Peyer's patch (tissue), 4 donors: ENCODE measurements around the gene MIB1. TPM values are rescaled to one million over a fixed set of nuclear protein-coding genes. Genes with fewer than 3 reads are reported as not detected.
A peak's percentile ranks its signal among the peaks of the same experiment; 100 is the strongest.

ENCODE experiments used
- DNase-seq, 3 donors: peaks; one replicate each; pipeline ENCODE4 v3.0.0-alpha.2; 2017 to 2019
- H3K27ac ChIP-seq, 4 donors: fragments of 200-600 bp; sonication (generic); one replicate each; pipeline ENCODE4 v1.5.1; 2016 to 2019
- H3K27me3 ChIP-seq, 2 donors: fragments of 200-600 bp; sonication (generic); one replicate each; pipeline ENCODE4 v1.5.1; 2019
- H3K36me3 ChIP-seq, 3 donors: fragments of 200-600 bp; sonication (generic); one replicate each; pipeline ENCODE4 v1.5.1; 2016 to 2019
- H3K4me1 ChIP-seq, 4 donors: fragments of 200-600 bp; sonication (generic); one replicate each; pipeline ENCODE4 v1.5.1; 2016 to 2019
- H3K4me3 ChIP-seq, 4 donors: fragments of 200-600 bp; sonication (generic); 1 replicate in 3 of 4; 2 replicates in 1 of 4; pipeline ENCODE4 v1.5.1; 2016 to 2019; ENCODE audit warnings: mild to moderate bottlenecking in 1 of 4
- H3K9me3 ChIP-seq, 4 donors: fragments of 200-600 bp; sonication (generic); one replicate each; pipeline ENCODE4 v1.5.1; 2016 to 2019; ENCODE audit warnings: mild to moderate bottlenecking in 1 of 4
- POLR2A ChIP-seq, 2 donors: fragments of 450-650 bp; IDR thresholded peaks; one replicate each; pipeline ENCODE4 v1.5.1; 2017; ENCODE audit warnings: antibody characterized with exemption in 2 of 2, mild to moderate bottlenecking in 2 of 2, moderate library complexity in 2 of 2
- total RNA-seq, 4 donors: library from RNA; depleted of rRNA; stranded (reverse); fragments of >200 nt; gene quantifications; one replicate each; pipeline ENCODE4 v1.1.0, GENCODE V29; 2016
- TF ChIP-seq, protein P1 (sequence below), 6 experiments: fragments of 450-650 bp in 4 of 6; fragments of 200-600 bp in 2 of 6; sonication (generic) in 1 of 6; IDR thresholded peaks; one replicate each; pipeline ENCODE4 v1.5.1; 2017 to 2019; ENCODE audit warnings: antibody characterized with exemption in 6 of 6, mild to moderate bottlenecking in 3 of 6, moderate library complexity in 1 of 6

Gene MIB1
- total RNA-seq, 4 donors from 2014 or later: 13.8 to 47.0 (median 18.3) TPM

DNA sequence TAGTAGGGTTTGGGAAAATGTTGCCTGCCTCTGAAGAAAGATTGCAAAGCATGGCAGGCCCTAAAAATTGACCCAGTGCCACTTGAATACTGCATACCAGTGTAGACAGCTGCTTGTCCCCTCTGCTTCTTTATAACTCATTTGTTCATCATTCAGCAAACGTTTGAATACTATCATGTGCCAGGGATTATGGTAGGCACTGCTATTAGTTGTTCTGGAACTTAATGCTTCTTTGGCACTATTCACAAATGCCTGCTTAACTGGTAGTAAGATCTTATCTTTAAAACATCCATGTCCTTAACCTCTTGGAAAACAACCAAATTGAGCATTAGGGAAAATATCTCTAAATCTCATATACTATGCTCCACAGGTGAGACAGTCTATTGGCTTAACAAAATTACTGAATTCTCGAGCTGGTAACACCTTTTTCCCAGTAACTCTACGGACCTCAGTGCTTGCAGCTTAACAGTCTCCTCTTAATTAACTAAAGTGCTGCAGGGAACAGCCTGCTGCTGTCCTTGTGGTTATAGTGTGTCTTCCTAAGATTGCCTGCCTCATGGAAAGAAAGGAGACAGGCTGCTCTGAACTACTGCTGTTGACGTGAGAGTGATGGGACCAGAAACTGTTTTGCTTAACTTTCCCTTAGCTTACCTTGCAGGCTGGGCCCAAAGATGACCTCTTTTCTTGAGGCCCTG lies 93.2 kb downstream of the MIB1 start:
- H3K4me3 ChIP-seq: no peak overlapping the region
- H3K9me3 ChIP-seq: no peaks in the 10 kb centered on the region
- no peak for DNase-seq
- H3K27ac ChIP-seq: no peak overlapping the region
- peaks cover 0 to 6% (median 0%) of the 10 kb centered on the region in 3 donors for H3K36me3 ChIP-seq
- TF ChIP-seq POLR2A (IDR thresholded peaks at IDR 0.05): no peak
- TF ChIP-seq, protein P1, sequence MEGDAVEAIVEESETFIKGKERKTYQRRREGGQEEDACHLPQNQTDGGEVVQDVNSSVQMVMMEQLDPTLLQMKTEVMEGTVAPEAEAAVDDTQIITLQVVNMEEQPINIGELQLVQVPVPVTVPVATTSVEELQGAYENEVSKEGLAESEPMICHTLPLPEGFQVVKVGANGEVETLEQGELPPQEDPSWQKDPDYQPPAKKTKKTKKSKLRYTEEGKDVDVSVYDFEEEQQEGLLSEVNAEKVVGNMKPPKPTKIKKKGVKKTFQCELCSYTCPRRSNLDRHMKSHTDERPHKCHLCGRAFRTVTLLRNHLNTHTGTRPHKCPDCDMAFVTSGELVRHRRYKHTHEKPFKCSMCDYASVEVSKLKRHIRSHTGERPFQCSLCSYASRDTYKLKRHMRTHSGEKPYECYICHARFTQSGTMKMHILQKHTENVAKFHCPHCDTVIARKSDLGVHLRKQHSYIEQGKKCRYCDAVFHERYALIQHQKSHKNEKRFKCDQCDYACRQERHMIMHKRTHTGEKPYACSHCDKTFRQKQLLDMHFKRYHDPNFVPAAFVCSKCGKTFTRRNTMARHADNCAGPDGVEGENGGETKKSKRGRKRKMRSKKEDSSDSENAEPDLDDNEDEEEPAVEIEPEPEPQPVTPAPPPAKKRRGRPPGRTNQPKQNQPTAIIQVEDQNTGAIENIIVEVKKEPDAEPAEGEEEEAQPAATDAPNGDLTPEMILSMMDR (IDR thresholded peaks at IDR 0.05): no peak
- no peaks in the 10 kb centered on the region for H3K27me3 ChIP-seq
- no peaks in the 10 kb centered on the region for H3K4me1 ChIP-seq

DNA sequence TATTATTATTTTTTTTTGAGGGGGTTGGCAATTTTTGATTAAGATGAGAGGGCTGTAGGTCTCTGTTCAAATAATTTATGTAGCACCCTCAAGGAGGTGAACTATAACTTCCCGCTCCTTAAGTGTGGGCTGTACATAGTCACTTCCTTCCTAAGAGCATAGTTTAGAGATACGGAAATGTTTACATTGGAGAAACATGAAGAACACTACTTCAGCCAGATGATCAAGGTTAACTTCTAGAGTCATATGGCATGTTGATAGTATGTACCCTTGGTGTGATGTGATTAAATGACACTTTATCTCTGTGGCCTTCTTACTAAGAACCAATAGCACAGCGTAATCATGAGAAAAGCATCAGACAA lies 93.7 kb downstream of the MIB1 start:
- TF ChIP-seq, protein P1 (IDR thresholded peaks at IDR 0.05): no peak
- TF ChIP-seq POLR2A (IDR thresholded peaks at IDR 0.05): no peak

DNA sequence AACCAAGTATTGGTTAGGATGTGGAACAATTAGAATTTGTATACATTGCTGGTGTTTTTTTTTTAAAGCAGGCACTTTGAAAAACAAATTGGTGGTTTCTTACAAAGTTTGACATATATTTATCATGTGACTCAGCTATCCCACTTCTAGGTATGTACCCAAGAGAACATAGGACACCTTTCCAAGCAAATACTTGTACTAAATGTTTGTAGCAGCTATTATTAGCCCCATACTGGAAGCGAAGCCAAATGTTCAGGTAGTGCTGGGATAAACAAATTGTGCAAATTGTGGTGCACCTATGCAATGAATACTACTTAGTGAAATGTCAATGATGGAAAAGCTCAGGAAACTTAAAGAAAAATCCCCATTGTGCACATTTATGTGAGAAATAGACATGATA lies 101.0 kb downstream of the MIB1 start:
- H3K27me3 ChIP-seq: no peaks in the 10 kb centered on the region
- H3K27ac ChIP-seq: no peak overlapping the region
- H3K36me3 ChIP-seq: peaks cover 0 to 50% (median 0%) of the 10 kb centered on the region in 3 donors
- no peak overlapping the region for H3K4me3 ChIP-seq
- no peaks in the 10 kb centered on the region for H3K4me1 ChIP-seq
- no peaks in the 10 kb centered on the region for H3K9me3 ChIP-seq
- TF ChIP-seq, protein P1 (IDR thresholded peaks at IDR 0.05): no peak
- no peak for TF ChIP-seq POLR2A (IDR thresholded peaks at IDR 0.05)
- no peak for DNase-seq

More for the DNA sequence above, 93.7 kb downstream of the MIB1 start:
- no peak overlapping the region for H3K4me3 ChIP-seq
- H3K4me1 ChIP-seq: no peaks in the 10 kb centered on the region
- H3K27me3 ChIP-seq: no peaks in the 10 kb centered on the region
- DNase-seq: no peak
- peaks cover 0 to 11% (median 0%) of the 10 kb centered on the region in 3 donors for H3K36me3 ChIP-seq
- H3K27ac ChIP-seq: no peak overlapping the region
- H3K9me3 ChIP-seq: no peaks in the 10 kb centered on the region

DNA sequence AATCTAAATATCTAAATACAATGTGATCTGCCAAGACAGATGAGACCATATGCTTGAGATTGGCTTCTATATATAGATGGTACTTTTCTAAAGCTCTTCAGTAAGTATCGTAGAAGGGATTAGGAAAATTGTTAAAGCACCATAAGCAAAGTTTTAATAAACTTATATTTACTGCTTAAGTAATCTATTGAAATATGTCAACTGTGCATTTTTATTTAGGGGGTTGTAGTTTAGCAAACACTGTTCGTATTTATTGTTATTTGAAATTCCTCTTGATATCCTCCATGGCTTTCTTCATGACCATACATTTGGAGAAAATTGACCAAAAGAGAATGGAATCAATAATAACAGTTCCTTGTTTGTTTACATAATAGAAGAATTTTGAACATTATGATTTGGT lies 102.7 kb downstream of the MIB1 start:
- Histone ChIP-seq H3K27me3 (no peaks in the 10 kb centered on the region), H3K36me3 (peaks cover 0 to 63% (median 0%) of the 10 kb centered on the region in 3 donors), H3K4me1 (no peaks in the 10 kb centered on the region), H3K4me3 (no peak overlapping the region), H3K9me3 (no peaks in the 10 kb centered on the region), H3K27ac (no peak overlapping the region)
- DNase-seq: no peak
- TF ChIP-seq POLR2A (IDR thresholded peaks at IDR 0.05): no peak
- TF ChIP-seq, protein P1 (IDR thresholded peaks at IDR 0.05): no peak

DNA sequence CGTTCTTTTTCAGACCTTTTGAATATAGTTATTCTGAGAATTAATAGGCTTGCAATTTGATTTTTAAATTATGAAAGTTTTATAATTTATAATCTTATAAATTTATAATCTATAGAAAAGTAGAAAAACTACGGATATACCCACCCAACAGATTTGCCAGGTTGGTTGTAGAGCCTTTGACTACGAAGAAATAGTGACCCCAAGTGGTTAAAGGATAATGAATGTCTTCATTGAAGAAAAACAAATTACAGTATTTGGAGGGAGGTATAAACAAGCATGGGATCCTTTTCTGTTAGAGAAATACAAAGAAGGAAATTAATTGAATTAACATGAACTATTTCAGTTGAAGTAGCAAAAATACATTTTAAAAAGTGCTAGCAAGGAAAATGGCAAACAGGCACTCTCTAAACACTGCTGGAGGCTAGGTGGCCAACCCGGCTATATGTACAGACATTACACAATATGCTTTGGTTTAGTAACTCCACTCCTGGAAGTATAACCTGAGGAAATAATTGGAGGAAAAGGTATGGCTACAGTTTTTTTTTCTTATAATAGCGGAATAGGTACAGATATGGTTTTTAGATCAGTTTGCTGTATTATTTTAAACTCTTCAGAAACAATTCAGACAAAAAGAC lies 110.9 kb downstream of the MIB1 start:
- DNase-seq: no peak
- Histone ChIP-seq H3K27ac (no peak overlapping the region), H3K9me3 (no peaks in the 10 kb centered on the region), H3K27me3 (no peaks in the 10 kb centered on the region), H3K4me1 (no peaks in the 10 kb centered on the region), H3K4me3 (no peak overlapping the region), H3K36me3 (peaks cover 0 to 16% (median 0%) of the 10 kb centered on the region in 3 donors)
- no peak for TF ChIP-seq POLR2A (IDR thresholded peaks at IDR 0.05)
- TF ChIP-seq, protein P1 (IDR thresholded peaks at IDR 0.05): peak in 4 of 6 experiments; percentile 15 to 32 (median 28)
